Measurements from ENCODE around the gene ADD2.

The ADD2 gene

GRCh38 chr2:70779911-70780545, 12.0 kb upstream of the ADD2 start:
- Histone ChIP-seq H3K9me3 (ENCODE audit: control insufficient read depth, insufficient read depth, low read length) (no peaks in the 10 kb centered on the region), H3F3A (ENCODE audit: control insufficient read depth, insufficient read depth) (no peaks in the 10 kb centered on the region), H3K36me3 (ENCODE audit: control insufficient read depth, low read length) (no peaks in the 10 kb centered on the region), H3K4me1 (ENCODE audit: control insufficient read depth, low read length) (no peaks in the 10 kb centered on the region), H3K79me2 (ENCODE audit: control insufficient read depth, low read length) (no peaks in the 10 kb centered on the region), H3K4me2 (ENCODE audit: low read length) (no peak overlapping the region), H3K4me3 (ENCODE audit: low read length) (no peak overlapping the region), H3K9me2 (replicated peaks; ENCODE audit: control insufficient read depth, low read length) (no peaks in the 10 kb centered on the region), H3K27ac (ENCODE audit: low read depth, low read length) (no peak overlapping the region), H4K20me1 (ENCODE audit: control insufficient read depth, insufficient read depth, low read depth, low read length) (no peaks in the 10 kb centered on the region), H3K27me3 (ENCODE audit: control insufficient read depth, low read length) (peaks cover 5% of the 10 kb centered on the region)
- TF ChIP-seq EZH2phosphoT487 (IDR thresholded peaks at IDR 0.05; ENCODE audit: borderline replicate concordance, low read length): no peak
- TF ChIP-seq, protein P1, sequence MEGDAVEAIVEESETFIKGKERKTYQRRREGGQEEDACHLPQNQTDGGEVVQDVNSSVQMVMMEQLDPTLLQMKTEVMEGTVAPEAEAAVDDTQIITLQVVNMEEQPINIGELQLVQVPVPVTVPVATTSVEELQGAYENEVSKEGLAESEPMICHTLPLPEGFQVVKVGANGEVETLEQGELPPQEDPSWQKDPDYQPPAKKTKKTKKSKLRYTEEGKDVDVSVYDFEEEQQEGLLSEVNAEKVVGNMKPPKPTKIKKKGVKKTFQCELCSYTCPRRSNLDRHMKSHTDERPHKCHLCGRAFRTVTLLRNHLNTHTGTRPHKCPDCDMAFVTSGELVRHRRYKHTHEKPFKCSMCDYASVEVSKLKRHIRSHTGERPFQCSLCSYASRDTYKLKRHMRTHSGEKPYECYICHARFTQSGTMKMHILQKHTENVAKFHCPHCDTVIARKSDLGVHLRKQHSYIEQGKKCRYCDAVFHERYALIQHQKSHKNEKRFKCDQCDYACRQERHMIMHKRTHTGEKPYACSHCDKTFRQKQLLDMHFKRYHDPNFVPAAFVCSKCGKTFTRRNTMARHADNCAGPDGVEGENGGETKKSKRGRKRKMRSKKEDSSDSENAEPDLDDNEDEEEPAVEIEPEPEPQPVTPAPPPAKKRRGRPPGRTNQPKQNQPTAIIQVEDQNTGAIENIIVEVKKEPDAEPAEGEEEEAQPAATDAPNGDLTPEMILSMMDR (IDR thresholded peaks at IDR 0.05; ENCODE audit: low read depth, low read length, poor library complexity, severe bottlenecking): no peak

DNA sequence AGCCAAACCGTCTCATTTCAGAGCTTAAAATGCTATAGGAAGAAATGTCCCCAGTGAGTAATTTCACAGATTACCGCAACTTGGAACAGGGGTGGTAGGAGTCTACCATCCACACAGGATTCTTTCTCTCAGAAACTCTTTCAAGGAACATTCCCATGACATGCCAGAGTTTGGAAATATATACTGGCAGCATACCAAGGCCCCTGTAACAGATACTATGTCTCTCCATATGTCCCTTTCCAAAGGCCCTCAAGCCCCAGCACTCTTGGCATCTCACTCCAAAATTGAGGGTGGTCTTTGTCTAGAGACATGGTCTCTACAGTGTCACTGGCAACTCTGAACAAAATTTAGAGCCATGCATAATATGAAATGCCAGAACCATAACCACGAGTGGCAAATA, 11.5 kb upstream of the ADD2 start:
- no peaks in the 10 kb centered on the region for H3F3A ChIP-seq (ENCODE audit: control insufficient read depth, insufficient read depth)
- no peaks in the 10 kb centered on the region for H3K9me3 ChIP-seq (ENCODE audit: control insufficient read depth, insufficient read depth, low read length)
- H3K9me2 ChIP-seq (replicated peaks; ENCODE audit: control insufficient read depth, low read length): no peaks in the 10 kb centered on the region
- no peaks in the 10 kb centered on the region for H3K36me3 ChIP-seq (ENCODE audit: control insufficient read depth, low read length)
- H3K27ac ChIP-seq (ENCODE audit: low read depth, low read length): no peak overlapping the region
- H3K79me2 ChIP-seq (ENCODE audit: control insufficient read depth, low read length): no peaks in the 10 kb centered on the region
- H4K20me1 ChIP-seq (ENCODE audit: control insufficient read depth, insufficient read depth, low read depth, low read length): no peaks in the 10 kb centered on the region
- no peak overlapping the region for H3K4me3 ChIP-seq (ENCODE audit: low read length)
- no peaks in the 10 kb centered on the region for H3K4me1 ChIP-seq (ENCODE audit: control insufficient read depth, low read length)
- peaks cover 5% of the 10 kb centered on the region for H3K27me3 ChIP-seq (ENCODE audit: control insufficient read depth, low read length)
- TF ChIP-seq, protein P1 (IDR thresholded peaks at IDR 0.05; ENCODE audit: low read depth, low read length, poor library complexity, severe bottlenecking): no peak
- TF ChIP-seq EZH2phosphoT487 (IDR thresholded peaks at IDR 0.05; ENCODE audit: borderline replicate concordance, low read length): no peak
- H3K4me2 ChIP-seq (ENCODE audit: low read length): no peak overlapping the region

GRCh38 chr2:70778676-70779075, 10.7 kb upstream of the ADD2 start:
- Histone ChIP-seq H3K27me3 (ENCODE audit: control insufficient read depth, low read length) (peaks cover 8% of the 10 kb centered on the region), H3K27ac (ENCODE audit: low read depth, low read length) (no peak overlapping the region), H3K9me2 (replicated peaks; ENCODE audit: control insufficient read depth, low read length) (no peaks in the 10 kb centered on the region), H3K4me2 (ENCODE audit: low read length) (no peak overlapping the region), H3F3A (ENCODE audit: control insufficient read depth, insufficient read depth) (no peaks in the 10 kb centered on the region), H3K4me3 (ENCODE audit: low read length) (no peak overlapping the region), H3K9me3 (ENCODE audit: control insufficient read depth, insufficient read depth, low read length) (no peaks in the 10 kb centered on the region), H3K79me2 (ENCODE audit: control insufficient read depth, low read length) (no peaks in the 10 kb centered on the region), H3K4me1 (ENCODE audit: control insufficient read depth, low read length) (no peaks in the 10 kb centered on the region), H3K36me3 (ENCODE audit: control insufficient read depth, low read length) (no peaks in the 10 kb centered on the region), H4K20me1 (ENCODE audit: control insufficient read depth, insufficient read depth, low read depth, low read length) (no peaks in the 10 kb centered on the region)
- TF ChIP-seq EZH2phosphoT487 (IDR thresholded peaks at IDR 0.05; ENCODE audit: borderline replicate concordance, low read length): no peak
- TF ChIP-seq, protein P1 (IDR thresholded peaks at IDR 0.05; ENCODE audit: low read depth, low read length, poor library complexity, severe bottlenecking): no peak

All from DOHH2 (cell line).